GM12892 (cell line): ENCODE data around the gene CENPC.
"Not testable (repeated sequence)": the region's sequence is repeated elsewhere in the genome, so short reads cannot be mapped to it uniquely, and the experiment has no call there.

Experiments used
- DNase-seq: peaks from one replicate; pipeline ENCODE4 v3.0.0; 2011; ENCODE audit not compliant: insufficient read length
- FAIRE-seq: peaks from 2 replicates; lab custom pipeline; 2011; peaks lifted over from hg19 to GRCh38; lab: Jason Lieb, UNC
- POLR2A ChIP-seq: IDR thresholded peaks from 2 replicates; pipeline ENCODE4 v1.6.1; 2011; ENCODE audit warnings: low read depth, low read length, control low read depth
- POLR2AphosphoS5 ChIP-seq: IDR thresholded peaks from 2 replicates; pipeline ENCODE4 v1.6.1; 2011; ENCODE audit warnings: low read depth, low read length, control low read depth
- TAF1 ChIP-seq: IDR thresholded peaks from 2 replicates; pipeline ENCODE4 v1.6.1; 2011; ENCODE audit warnings: low read depth, mild to moderate bottlenecking, control low read depth, low read length, borderline replicate concordance

Gene CENPC

DNA sequence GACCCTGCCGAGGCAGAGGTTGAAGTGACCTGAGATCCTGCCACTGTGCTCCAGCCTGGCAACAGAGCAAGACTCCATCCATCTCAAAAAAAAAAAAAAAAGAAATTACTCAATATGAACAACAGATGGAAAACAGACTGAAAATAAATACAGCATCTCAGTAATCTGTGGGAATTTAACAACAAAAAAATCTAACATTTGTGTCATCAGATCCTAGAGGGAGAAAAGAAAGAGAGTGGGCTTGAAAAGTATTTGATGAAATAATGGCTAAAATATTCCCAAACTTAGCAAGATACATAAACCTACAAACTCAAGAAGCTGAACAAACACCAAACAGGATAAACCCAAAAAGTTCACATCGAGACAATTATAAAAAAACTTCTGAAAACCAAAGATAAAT, 84.7 kb downstream of the CENPC start:
- FAIRE-seq (no peak), DNase-seq (no peak)
- TF ChIP-seq TAF1 = no peak
- TF ChIP-seq POLR2AphosphoS5 = no peak
- no peak for TF ChIP-seq POLR2A

DNA sequence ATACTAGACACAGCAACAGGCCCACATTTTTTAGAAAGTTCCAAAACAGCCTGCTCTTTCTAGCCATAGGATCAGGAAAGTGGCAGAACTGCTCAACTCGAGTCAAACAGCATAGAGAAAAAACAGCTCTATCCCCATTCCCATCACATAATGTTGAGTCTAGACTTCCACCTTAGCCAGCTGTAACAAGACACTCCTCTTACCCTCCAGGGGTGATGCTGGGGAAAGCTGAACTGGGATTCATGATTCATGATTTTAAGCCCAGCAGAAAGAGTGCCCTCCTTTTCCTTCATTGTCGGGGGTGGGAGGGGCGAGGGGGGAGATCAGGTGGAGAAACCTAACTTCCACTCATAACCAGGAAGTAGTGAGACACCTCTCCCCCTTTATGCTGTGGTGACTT, 86.1 kb downstream of the CENPC start:
- DNase-seq = no peak
- FAIRE-seq = no peak

DNA sequence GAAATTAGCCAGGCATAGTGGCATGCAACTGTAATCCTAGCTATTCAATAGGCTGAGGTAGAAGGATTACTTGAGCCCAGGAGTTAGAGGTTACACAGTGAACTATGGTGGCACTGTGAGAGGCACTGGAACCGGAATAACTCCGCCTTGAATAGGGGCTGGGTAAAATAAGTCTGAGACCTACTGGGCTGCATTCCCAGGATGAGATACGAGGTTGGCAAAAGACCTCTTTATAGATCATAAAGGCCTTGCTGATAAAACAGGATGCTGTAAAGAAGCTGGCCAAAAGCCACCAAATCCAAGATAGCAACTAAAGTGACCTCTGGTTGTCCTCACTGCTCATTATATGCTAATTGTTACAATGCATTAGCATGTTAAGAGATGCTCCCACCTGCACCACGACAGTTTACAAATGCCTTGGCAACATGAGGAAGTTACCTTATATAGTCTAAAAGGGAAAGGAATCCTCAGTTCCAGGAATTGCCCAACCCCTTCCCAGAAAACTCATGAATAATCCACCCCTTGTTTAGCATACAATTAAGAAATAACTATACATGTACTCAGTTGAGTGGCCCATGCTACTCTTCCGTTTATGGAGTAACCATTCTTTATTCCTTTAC, 88.6 kb downstream of the CENPC start:
- TF ChIP-seq POLR2AphosphoS5 = no peak
- TF ChIP-seq POLR2A = no peak
- no peak for TF ChIP-seq TAF1
- DNase-seq (no peak), FAIRE-seq (no peak)

More for the DNA sequence above, 86.1 kb downstream of the CENPC start:
- TF ChIP-seq TAF1 (no peak), POLR2AphosphoS5 (no peak)

DNA sequence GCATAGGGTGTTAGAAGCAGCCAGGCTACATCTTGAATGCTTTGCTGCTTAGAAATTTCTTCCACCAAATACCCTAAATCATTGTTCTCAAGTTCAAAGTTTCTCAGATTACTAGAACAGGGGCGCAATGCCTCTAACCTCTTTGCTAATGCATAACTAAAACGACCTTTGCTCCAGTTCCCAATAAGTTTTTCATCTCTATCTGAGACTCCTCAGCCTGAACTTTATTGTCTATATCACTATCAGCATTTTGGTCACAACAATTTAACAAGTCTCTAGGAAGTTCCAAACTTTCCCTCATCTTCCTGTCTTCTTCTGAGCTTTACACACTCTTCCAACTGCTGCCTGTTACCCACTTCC, 92.5 kb downstream of the CENPC start:
- not testable (repeated sequence) for DNase-seq, FAIRE-seq

DNA sequence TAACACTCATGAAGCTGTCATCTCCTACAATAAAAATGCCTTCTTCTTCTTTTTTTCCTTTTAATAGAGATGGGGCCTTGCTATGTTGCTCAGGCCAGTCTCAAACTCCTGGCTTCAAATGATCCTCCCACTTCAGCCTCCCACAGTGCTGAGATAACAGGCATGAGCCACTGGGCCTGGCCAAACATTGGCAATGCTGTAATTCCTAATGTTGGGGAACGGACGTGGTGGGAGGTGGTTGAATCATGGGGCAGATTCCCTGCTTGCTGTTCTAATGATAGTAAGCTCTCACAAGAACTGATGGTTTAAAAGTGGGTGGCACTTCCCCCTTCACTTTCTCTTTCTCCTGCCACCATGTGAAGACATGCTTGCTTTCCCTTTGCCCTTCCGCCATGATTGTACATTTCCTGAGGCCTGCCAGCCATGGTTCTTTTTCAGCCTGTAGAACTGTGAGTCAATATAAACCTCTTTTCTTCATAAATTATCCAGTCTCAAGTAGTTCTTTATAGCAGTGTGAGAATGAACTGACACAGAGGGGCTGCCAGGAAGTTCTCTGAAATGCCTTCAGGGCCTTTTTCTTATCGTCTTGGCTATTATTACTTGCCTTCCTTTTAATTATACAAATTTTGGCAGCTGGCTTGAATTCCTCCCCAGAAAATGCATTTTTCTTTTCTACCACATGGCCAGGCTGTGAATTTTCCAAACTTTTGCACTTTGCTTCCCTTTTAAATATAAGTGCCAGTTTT, 93.0 kb downstream of the CENPC start:
- FAIRE-seq (no peak), DNase-seq (no peak)
- no peak for TF ChIP-seq POLR2AphosphoS5
- no peak for TF ChIP-seq TAF1
- TF ChIP-seq POLR2A = no peak

DNA sequence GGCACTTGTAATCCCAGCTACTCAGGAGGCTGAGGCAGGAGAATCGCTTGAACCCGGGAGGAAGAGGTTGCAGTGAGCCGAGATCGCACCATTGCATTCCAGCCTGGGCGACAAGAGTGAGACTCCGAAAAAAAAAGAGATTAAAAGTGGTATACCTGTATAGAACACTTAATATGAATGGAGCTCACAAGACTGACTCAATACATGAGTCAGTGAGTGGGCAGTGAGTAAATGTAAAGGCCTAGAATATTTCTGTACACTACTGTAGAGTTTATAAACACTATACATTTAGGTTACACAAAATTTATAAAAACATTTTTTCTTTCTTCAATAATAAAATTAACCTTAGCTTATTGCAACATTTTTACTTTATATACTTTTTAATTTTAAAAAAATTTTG, 93.8 kb downstream of the CENPC start:
- TF ChIP-seq TAF1 (no peak), POLR2AphosphoS5 (no peak), POLR2A (no peak)
- DNase-seq (no peak), FAIRE-seq (no peak)

DNA sequence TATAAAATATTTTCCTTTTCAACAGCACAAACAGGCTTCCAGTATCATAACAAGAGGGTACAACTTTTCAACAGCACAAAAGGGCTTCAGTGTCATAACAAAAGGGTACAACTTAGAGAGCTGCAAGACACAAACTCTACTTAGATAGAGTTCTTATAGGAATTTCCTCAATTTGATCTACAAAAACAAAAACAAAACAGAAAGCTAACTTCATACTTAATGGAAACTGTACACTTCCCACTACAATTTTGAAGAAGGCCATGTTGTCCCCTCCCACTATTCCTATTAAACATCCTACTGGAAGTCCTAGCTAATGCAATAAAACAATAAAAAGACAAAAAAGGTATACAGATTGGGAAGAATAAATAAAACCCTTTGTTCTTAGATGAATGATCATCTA, 96.7 kb downstream of the CENPC start:
- DNase-seq (no peak), FAIRE-seq (no peak)
- no peak for TF ChIP-seq POLR2AphosphoS5
- TF ChIP-seq TAF1 = no peak
- no peak for TF ChIP-seq POLR2A

DNA sequence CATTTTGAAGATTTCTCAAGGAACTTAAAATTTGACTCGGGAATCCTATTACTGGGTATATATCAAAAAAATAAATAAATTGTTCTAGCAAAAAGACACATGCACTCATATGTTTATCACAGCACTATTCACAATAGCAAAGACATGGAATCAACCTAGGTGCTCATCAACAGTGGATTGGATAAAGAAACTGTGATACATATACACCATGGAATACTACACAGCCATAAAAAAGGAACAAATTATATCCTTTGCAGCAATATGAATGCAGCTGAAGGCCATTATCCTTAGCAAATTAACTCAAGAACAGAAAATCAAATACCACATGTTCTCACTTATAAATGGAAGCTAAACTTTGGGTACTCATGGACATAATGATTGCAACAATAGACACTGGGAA, 97.4 kb downstream of the CENPC start:
- TF ChIP-seq POLR2A = no peak
- no peak for TF ChIP-seq TAF1
- TF ChIP-seq POLR2AphosphoS5 = no peak
- DNase-seq (no peak), FAIRE-seq (no peak)

DNA sequence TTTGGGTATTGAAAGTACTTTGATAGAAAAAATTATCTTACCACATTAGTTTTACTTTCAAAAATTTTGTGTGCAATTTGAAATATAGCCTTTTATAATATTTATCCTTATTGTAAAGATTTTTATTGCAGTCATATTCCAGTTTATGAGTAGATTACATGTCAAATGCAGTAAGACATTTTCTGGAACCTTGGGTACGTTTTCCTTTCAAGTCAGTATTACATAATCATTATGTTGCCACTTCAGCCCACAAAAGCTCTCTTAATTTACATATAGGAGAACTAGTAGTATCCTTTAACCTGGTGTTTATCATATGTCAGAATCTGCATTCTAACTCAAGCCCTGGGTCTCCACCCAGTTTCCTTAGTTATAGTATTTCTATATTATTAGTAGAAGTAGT, 98.5 kb downstream of the CENPC start:
- DNase-seq (no peak), FAIRE-seq (no peak)
- TF ChIP-seq POLR2A (no peak), TAF1 (no peak), POLR2AphosphoS5 (no peak)

DNA sequence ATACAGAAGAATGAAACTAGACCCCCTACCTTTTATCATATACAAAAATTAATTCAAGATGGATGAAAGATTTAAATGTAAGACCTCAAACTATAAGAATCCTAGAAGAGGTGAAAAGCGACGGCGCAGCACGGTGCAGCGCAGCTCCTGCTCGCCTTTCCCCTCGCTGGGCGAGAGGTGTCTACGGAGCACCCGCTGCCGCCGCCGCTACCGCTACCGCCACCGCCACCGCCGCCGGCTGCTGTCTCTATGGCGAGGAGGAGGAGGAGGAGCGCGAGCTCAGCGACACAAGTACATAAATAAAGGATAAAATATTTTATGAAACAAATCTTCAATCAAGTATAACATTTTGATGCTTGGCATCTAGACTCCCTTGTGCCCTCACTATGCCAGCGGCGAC, 99.4 kb downstream of the CENPC start:
- not testable (repeated sequence) for FAIRE-seq, DNase-seq

DNA sequence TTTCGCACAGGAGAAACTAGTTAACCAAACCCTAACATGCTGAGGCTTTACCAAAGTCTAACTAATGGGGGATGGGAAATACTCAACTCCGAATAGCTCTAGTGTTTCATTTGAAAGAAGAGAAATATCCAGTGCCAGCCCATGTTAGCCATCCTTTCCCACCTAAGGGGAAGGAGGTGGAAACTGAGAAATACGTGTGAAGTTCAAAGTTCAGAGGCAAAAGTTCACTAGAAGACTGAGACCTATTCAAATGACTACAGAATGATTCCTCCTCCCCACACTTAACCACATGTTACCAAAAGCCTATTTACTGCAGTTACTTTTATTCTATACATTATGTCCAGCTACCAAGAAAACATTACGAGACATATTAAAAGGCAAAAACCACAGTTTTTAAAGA, 106.3 kb downstream of the CENPC start:
- FAIRE-seq = no peak
- TF ChIP-seq TAF1 = no peak
- TF ChIP-seq POLR2AphosphoS5 = no peak
- no peak for TF ChIP-seq POLR2A
- no peak for DNase-seq

DNA sequence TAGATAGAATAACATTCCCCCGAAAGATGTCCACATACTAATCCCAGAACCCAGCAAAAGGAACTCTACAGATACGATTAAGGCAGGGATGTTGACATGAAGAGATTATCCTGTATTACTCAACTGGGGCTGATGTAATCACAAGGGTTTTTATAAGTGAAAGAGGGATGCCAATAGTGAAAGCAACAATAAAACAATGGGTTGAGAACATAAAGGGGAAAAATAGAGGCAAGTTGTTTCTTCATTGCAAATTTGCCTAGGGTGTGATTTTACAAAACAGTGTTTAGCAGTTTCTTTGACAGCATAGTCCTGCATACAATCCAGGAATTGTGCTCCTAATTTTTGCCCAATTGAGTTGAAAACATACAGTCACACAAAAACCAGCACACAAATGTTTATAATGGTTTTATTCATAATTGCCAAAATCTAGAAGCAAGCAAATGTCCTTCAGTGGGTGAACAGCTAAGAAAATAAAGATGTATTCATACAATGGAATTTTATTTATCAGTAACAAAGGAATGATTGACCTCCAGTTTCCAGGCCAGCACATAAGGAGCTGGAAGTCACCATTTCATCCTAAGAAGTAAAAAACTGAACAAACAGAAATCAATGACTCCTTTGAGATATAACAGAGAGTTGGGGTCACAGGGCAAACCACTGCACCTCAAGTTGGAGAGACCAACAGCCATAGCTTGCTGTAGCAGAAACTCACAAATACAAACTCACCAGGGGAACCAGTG, 107.2 kb downstream of the CENPC start:
- no peak for FAIRE-seq
- no peak for DNase-seq
- no peak for TF ChIP-seq POLR2AphosphoS5
- TF ChIP-seq POLR2A = no peak
- no peak for TF ChIP-seq TAF1
